Activated CD4-positive, alpha-beta T cell treated with anti-CD3 and anti-CD28 coated beads for 36 hours (primary cell): ENCODE results near the gene CACHD1. TPM values are rescaled to one million over a fixed set of nuclear protein-coding genes. Genes with fewer than 3 reads are reported as not detected.

Experiments
- ATAC-seq: fragments of 200-7000 bp; cut with Tn5 transposase; one replicate; pipeline ENCODE4 v1.10.0; 2021; ENCODE audit warnings: mild to moderate bottlenecking, moderate library complexity
- CTCF ChIA-PET: fragments of 350-600 bp; sonication (Branson Sonifier 250); formaldehyde crosslinking; loops from one replicate; lab custom pipeline; 2021; ENCODE audit warnings: antibody characterized with exemption; lab: Charles Lee
- POLR2A ChIA-PET: fragments of 350-600 bp; sonication (Branson Sonifier 250); formaldehyde crosslinking; loops from one replicate; lab custom pipeline; 2021; ENCODE audit warnings: antibody characterized with exemption, inconsistent platforms; lab: Charles Lee
- DNase-seq: peaks from one replicate; pipeline ENCODE4 v3.0.0-alpha.2; 2020
- H3K27ac Mint-ChIP-seq: one replicate; pipeline ENCODE4 v1.8.0; 2021; ENCODE audit warnings: mixed read lengths
- H3K27me3 Mint-ChIP-seq: one replicate; pipeline ENCODE4 v1.8.0; 2021; ENCODE audit warnings: mixed read lengths
- H3K36me3 Mint-ChIP-seq: one replicate; pipeline ENCODE4 v1.8.0; 2021; ENCODE audit warnings: low read depth, mixed read lengths
- H3K4me1 Mint-ChIP-seq: one replicate; pipeline ENCODE4 v1.8.0; 2021; ENCODE audit warnings: mixed read lengths
- H3K4me3 Mint-ChIP-seq: one replicate; pipeline ENCODE4 v1.8.0; 2021; ENCODE audit warnings: mild to moderate bottlenecking, moderate library complexity, mixed read lengths
- H3K9me3 Mint-ChIP-seq: one replicate; pipeline ENCODE4 v1.8.0; 2021; ENCODE audit warnings: low read depth, mixed read lengths
- intact Hi-C, 2 experiments: fragments of 100-400 bp; cut with DNase I in 1 of 2; cut with micrococcal nuclease in 1 of 2; formaldehyde crosslinking; loops; one replicate each; pipeline versions ENCODE4 v1.14.2 to v1.15.1; 2022 to 2024; cut with DNase I, micrococcal nuclease
- total RNA-seq, 2 experiments: library from RNA; stranded (reverse); gene quantifications; one replicate each; pipeline ENCODE4 v1.2.3, GENCODE V29; 2021

Gene CACHD1
- total RNA-seq, 2 experiments from 2014 or later, result 1.9 to 2.3 TPM

DNA sequence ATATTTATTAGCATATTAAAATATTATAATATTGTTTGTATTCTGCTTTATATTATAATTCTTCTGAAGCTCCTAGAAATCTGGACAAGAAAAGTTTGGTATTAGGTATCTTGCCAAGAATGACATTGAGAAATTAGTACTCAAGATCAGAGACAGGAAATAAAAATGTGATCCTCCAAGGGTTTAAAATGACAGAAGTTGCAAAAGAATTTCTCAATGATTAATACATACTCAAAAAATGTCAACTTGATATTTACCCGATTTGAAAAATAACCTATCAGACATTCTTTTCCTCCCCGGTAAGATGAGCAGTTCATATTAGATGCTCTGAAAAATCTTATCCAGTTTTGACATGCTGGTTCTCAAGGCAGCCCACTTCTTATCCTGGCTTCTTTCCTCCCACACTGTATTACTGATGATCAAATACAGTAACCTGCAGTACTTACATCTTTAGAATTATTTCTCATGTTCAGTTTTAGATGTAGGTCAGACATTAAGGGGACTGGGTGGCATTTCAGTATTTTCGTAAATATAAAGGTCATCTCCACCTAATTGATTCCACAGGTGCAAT, 55.3 kb downstream of the CACHD1 start:
- ATAC-seq, result no peak
- H3K9me3 Mint-ChIP-seq, result no peaks in the 10 kb centered on the region
- peaks cover 39% of the 10 kb centered on the region for H3K4me1 Mint-ChIP-seq
- H3K4me3 Mint-ChIP-seq, result no peak overlapping the region
- ChIA-PET POLR2A (no interaction called here), CTCF (no interaction called here)
- no peak overlapping the region for H3K27ac Mint-ChIP-seq
- no peaks in the 10 kb centered on the region for H3K27me3 Mint-ChIP-seq
- DNase-seq, result no peak
- intact Hi-C loops, result no loop called here
- no peaks in the 10 kb centered on the region for H3K36me3 Mint-ChIP-seq

DNA sequence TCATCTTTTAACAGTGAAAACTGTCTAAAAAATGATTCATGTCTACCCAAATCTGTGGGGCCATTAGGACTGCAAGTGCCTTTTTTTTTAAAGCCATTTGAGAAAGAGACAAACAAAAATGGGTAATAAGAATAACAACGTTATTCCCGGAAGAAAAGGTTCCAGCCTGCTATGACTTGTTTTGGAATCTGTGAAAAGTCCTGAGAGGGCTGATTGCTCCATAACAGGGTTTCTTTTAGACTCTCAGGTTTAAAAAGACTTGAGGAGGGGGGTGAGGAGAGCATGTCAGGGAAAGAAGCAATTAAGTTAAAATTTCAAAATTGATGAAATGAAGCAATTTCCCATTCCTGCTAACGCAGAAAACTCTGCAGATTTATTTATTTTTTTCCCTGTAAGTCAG, 56.4 kb downstream of the CACHD1 start:
- Mint-ChIP-seq H3K4me1 (peaks cover 42% of the 10 kb centered on the region), H3K27me3 (no peaks in the 10 kb centered on the region), H3K4me3 (no peak overlapping the region), H3K36me3 (no peaks in the 10 kb centered on the region), H3K9me3 (no peaks in the 10 kb centered on the region), H3K27ac (no peak overlapping the region)
- intact Hi-C loops, result no loop called here
- POLR2A ChIA-PET, result no interaction called here
- CTCF ChIA-PET, result no interaction called here
- ATAC-seq (no peak), DNase-seq (no peak)

DNA sequence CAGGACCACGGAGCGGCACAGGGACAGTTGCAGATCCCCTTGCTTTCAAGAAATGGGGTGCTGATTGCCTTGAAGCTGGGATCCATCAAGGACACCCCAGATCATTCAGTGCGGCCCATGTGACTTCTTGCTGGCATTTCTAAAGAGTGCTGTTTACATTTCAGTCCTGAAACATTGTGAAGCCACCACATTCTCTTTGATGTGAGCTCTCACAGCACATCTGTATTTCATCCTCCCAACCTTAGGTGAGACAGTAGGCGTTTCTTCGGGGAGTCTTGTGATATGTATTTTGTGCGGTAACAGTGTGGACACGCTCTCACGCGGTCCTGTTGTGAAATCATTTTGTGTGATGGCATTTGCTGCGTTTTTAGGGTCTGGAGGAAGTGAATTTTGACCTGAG, 57.2 kb downstream of the CACHD1 start:
- Mint-ChIP-seq H3K36me3 (no peaks in the 10 kb centered on the region), H3K4me3 (peak overlapping the region; percentile 13), H3K27me3 (no peaks in the 10 kb centered on the region), H3K4me1 (peaks cover 44% of the 10 kb centered on the region), H3K27ac (peak overlapping the region; percentile 10), H3K9me3 (no peaks in the 10 kb centered on the region)
- intact Hi-C loops, result no loop called here
- ATAC-seq, result peak; percentile 84
- DNase-seq, result peak; percentile 21
- POLR2A ChIA-PET, result no interaction called here
- CTCF ChIA-PET, result no interaction called here

DNA sequence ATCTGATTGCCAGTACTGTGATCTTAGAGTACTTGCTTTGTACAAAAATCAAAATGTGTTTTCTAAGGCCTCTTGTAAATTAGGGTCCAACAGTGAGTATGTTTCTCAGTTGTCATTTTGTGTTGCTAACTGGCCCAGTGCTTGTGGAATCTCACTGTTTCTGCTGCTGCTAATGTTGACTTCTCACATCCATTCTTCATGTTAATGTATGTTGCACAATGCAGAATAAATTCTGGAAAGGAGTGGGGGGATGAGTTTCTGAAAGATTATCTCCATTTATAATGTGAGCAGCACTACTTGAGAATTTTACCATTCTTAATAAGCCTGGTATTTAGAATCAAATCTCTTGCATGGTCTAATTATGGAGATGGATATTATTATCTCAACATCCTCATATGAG, 57.9 kb downstream of the CACHD1 start:
- ATAC-seq (no peak), DNase-seq (no peak)
- H3K4me1 Mint-ChIP-seq, result peaks cover 50% of the 10 kb centered on the region
- no peaks in the 10 kb centered on the region for H3K36me3 Mint-ChIP-seq
- no peaks in the 10 kb centered on the region for H3K27me3 Mint-ChIP-seq
- ChIA-PET POLR2A (no interaction called here), CTCF (interaction anchor here (0.7 kb wide), 1 partner anchor 1617 kb away, joined by 3 read pairs; no protein-coding TSS in a partner anchor)
- H3K9me3 Mint-ChIP-seq, result no peaks in the 10 kb centered on the region
- H3K27ac Mint-ChIP-seq, result no peak overlapping the region
- intact Hi-C loops, result no loop called here
- no peak overlapping the region for H3K4me3 Mint-ChIP-seq

DNA sequence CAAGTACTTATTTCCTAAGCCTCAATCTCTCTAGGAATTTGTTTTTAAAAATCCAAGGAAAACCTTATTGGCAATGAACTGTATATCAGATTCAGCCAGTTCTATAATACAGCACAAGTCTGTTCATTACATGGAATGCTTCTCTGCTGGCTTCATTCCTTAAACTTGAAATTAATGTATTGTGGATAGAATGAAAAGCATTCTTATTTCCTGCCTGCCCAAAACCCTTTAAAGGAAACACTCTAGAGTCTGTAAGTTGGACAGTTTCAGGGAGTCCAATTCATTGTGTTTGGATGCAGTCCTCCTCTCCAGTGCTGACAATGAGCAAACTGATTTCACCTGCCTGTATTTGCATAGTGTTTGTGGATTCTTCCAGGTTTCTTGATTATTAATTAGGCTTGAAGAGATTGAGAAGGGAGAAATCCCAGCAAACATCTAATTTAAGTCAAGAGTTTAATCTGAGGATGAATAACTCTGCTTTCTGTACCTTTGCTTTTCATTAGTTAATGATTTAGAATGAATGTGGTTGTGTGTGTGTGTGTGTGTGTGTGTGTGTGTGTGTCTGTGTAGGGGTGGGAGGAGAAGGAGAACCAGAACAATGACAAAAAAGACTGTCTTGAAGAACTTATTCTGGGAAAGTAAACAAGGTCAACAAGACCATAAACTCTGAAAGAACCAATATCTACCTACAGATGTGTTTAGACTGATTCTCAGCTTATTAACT, 61.2 kb downstream of the CACHD1 start:
- H3K27me3 Mint-ChIP-seq, result no peaks in the 10 kb centered on the region
- H3K9me3 Mint-ChIP-seq, result no peaks in the 10 kb centered on the region
- no peak overlapping the region for H3K27ac Mint-ChIP-seq
- no peak overlapping the region for H3K4me3 Mint-ChIP-seq
- CTCF ChIA-PET, result no interaction called here
- DNase-seq, result no peak
- intact Hi-C loops, result no loop called here
- ATAC-seq, result no peak
- peaks cover 38% of the 10 kb centered on the region for H3K4me1 Mint-ChIP-seq
- POLR2A ChIA-PET, result no interaction called here
- no peaks in the 10 kb centered on the region for H3K36me3 Mint-ChIP-seq

DNA sequence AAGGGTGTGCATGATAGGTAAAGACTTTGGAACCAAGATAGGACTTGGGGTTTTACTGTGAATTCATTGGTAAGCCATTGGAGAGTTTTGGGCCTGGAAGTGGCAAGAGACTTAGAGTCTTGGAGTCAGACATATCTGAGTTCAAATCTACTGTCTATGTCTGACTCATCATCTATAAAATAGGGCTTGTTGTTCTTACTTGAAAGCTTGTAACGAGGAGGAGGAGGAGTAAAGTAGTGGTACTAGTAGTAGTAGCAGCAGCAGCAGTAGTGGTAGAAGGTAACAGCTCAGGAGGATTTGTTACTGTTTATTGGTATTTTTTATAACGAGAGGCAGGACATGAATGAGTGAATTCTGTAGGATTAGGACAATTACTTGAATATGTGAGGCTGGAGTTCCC, 62.7 kb downstream of the CACHD1 start:
- intact Hi-C loops, result no loop called here
- peak; percentile 61 for ATAC-seq
- ChIA-PET POLR2A (interaction anchor here (0.6 kb wide), 1 partner anchor 13 kb away, joined by 3 read pairs; no protein-coding TSS in a partner anchor), CTCF (no interaction called here)
- DNase-seq, result no peak
- peaks cover 30% of the 10 kb centered on the region for H3K4me1 Mint-ChIP-seq
- H3K9me3 Mint-ChIP-seq, result no peaks in the 10 kb centered on the region
- no peak overlapping the region for H3K4me3 Mint-ChIP-seq
- no peaks in the 10 kb centered on the region for H3K36me3 Mint-ChIP-seq
- H3K27ac Mint-ChIP-seq, result no peak overlapping the region
- H3K27me3 Mint-ChIP-seq, result no peaks in the 10 kb centered on the region

DNA sequence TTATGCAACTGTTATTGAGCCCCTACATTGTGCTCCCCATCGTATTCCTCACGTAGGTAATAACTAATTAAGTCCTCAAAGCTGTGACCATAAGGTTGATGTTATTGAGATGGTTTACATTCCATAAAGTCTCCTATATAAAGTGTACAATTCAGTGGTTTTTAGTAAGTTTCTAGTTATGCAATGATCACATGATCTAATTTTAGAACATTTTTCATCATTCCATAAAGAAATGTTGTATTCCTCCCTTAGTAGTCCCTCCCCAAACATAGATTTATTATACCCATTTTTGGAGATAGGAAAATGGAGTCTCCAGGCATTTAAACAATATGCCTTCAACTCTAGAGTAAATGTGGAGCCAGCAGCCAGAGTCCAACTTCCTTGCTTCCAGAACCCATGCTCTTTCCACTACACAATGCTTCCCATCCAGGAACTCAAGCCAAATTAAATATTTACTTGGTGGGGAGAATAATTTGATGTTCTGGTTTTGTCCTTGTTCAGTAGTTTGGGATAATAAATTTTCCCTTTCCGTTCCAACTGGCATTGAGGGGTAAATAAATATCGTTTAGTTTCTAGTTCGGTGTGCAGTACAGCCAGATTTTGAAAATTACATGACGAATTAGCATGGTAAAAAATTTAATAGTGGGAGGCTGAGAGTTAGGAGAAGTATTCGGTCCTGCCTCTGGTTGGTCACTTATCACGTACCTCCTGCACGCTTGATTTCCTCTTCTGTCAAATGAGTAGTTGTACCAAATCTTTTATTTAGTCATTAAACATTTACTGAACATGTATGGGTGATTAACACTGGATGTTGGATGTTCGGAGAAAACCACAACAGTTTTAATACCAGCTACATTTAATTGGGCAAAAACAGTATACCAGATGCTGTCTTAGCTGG, 66.3 kb downstream of the CACHD1 start:
- DNase-seq (no peak), ATAC-seq (no peak)
- H3K27ac Mint-ChIP-seq, result no peak overlapping the region
- no peaks in the 10 kb centered on the region for H3K9me3 Mint-ChIP-seq
- intact Hi-C loops, result no loop called here
- no peaks in the 10 kb centered on the region for H3K36me3 Mint-ChIP-seq
- CTCF ChIA-PET, result no interaction called here
- no peaks in the 10 kb centered on the region for H3K27me3 Mint-ChIP-seq
- POLR2A ChIA-PET, result no interaction called here
- no peak overlapping the region for H3K4me3 Mint-ChIP-seq
- H3K4me1 Mint-ChIP-seq, result peaks cover 43% of the 10 kb centered on the region

DNA sequence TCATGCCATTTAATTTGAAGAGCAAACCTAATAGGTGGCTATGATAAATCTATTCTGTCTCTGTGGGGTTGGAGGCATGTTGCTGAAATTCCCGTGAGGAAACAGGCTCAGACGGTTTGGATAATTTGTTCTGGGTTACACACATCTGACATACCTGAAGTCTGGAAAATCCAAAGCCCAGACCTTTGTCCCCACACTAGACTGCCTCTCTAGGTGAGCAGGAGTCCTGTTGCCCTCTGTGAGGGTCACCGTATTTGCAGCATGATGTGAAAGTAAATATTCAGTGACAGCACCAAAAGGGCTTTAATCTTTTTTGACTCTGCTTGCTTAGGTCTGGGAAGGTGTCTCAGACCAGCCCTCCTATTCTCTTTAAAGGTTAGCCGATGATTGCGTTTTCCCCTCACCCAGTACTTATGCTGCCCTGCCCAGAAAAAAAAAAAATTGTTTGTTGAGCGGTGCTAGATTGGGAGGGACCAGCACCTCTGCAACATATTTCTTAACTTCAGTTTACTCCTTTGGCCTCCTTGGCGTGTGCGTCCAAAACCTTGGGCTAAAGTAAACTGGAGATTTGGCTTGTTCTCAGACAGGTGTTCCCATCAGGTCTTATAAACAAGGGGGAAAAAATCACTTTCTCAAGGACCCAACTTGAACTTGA, 67.0 kb downstream of the CACHD1 start:
- POLR2A ChIA-PET, result interaction anchor here (0.5 kb wide), 1 partner anchor 196 kb away, joined by 3 read pairs; no protein-coding TSS in a partner anchor
- CTCF ChIA-PET, result interaction anchor here (0.8 to 1.2 kb wide), 2 partner anchors 10 to 22 kb away, joined by 3 to 4 read pairs; no protein-coding TSS in a partner anchor

DNA sequence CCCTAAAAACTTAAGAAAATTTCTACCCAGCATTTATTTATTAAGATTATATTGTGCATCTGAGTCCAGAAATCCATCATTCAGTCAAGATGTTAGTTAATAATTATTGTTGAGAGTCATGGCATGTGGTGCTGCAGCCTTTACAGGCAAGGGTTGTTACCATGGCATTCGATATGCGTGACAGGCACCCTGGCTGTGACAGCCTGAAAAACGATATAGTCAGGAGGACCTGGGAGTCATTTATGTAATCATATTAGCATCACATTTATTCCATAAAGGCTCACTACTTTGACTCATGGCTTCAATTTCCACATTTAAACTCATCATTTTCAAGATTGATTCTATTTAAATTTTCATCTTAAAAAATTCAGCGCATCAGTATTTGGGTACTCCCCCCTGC, 68.0 kb downstream of the CACHD1 start:
- H3K4me3 Mint-ChIP-seq, result no peak overlapping the region
- intact Hi-C loops, result no loop called here
- no peaks in the 10 kb centered on the region for H3K36me3 Mint-ChIP-seq
- DNase-seq (peak; percentile 37), ATAC-seq (peak; percentile 67)
- H3K9me3 Mint-ChIP-seq, result no peaks in the 10 kb centered on the region
- peaks cover 40% of the 10 kb centered on the region for H3K4me1 Mint-ChIP-seq
- no peak overlapping the region for H3K27ac Mint-ChIP-seq
- no peaks in the 10 kb centered on the region for H3K27me3 Mint-ChIP-seq
- ChIA-PET CTCF (interaction anchor here (0.6 to 1.2 kb wide), 3 partner anchors 9 to 791 kb away, joined by 3 to 4 read pairs (median 3); no protein-coding TSS in a partner anchor), POLR2A (no interaction called here)

More for the DNA sequence above, 67.0 kb downstream of the CACHD1 start:
- intact Hi-C loops, result no loop called here
- Mint-ChIP-seq H3K36me3 (no peaks in the 10 kb centered on the region), H3K9me3 (no peaks in the 10 kb centered on the region), H3K27me3 (no peaks in the 10 kb centered on the region), H3K27ac (no peak overlapping the region), H3K4me1 (peaks cover 46% of the 10 kb centered on the region), H3K4me3 (no peak overlapping the region)
- DNase-seq (no peak), ATAC-seq (no peak)

DNA sequence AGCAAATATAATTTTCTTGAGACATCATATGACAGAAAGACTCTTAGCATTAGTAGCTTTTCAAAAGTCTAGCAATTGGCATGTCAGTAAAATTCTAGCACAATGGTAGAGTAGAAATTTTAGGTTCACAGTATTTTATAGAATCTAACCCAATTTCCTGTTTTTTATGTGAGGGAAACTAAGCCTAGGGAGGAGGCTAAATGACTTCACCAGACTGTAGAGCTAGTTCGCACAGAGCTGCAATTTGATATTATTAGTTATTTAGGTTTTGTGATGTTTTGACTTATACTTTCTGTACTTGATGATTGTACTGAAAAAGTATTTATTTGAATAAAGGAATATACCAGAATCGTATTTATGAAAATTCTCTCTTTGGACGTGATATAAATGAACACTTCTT, 68.5 kb downstream of the CACHD1 start:
- CTCF ChIA-PET, result no interaction called here
- Mint-ChIP-seq H3K4me1 (peaks cover 40% of the 10 kb centered on the region), H3K36me3 (no peaks in the 10 kb centered on the region), H3K4me3 (no peak overlapping the region), H3K27me3 (no peaks in the 10 kb centered on the region), H3K9me3 (no peaks in the 10 kb centered on the region), H3K27ac (no peak overlapping the region)
- POLR2A ChIA-PET, result no interaction called here
- intact Hi-C loops, result no loop called here
- DNase-seq (no peak), ATAC-seq (no peak)

DNA sequence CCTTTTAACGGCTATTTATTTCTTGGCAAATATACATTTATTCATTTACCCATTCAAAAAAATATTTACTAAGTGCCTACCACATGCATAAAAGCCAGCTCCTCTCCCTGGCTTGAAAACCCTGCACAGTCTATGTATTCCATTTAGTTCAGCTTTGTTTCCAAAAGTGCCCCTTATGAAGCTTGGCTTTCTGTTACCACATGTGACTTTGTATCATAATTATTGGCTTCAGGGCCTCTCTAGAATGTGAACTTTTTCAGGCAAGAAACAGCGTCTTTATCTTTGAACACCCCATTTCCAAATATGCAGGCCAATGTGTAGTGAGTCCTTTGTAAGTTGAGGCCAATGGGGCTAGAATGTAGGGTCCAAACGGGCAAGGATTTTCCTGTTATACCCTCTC, 69.4 kb downstream of the CACHD1 start:
- H3K9me3 Mint-ChIP-seq, result no peaks in the 10 kb centered on the region
- ATAC-seq, result no peak
- no peaks in the 10 kb centered on the region for H3K27me3 Mint-ChIP-seq
- POLR2A ChIA-PET, result no interaction called here
- H3K4me1 Mint-ChIP-seq, result peaks cover 44% of the 10 kb centered on the region
- intact Hi-C loops, result no loop called here
- H3K36me3 Mint-ChIP-seq, result no peaks in the 10 kb centered on the region
- H3K27ac Mint-ChIP-seq, result no peak overlapping the region
- no peak for DNase-seq
- no peak overlapping the region for H3K4me3 Mint-ChIP-seq
- CTCF ChIA-PET, result interaction anchor here (0.5 to 1.0 kb wide), 2 partner anchors 12 to 17 kb away, joined by 3 read pairs; no protein-coding TSS in a partner anchor
